H1 (cell line): ENCODE measurements around the gene SOX15. TPM values are rescaled to one million over a fixed set of nuclear protein-coding genes. Genes with fewer than 3 reads are reported as not detected.

Experiments
- CTCF ChIA-PET: fragments of 300-600 bp; sonication (Branson Sonifier 250); formaldehyde crosslinking; loops from one replicate; lab custom pipeline; 2021; ENCODE audit not compliant: partially characterized antibody; lab: Charles Lee
- POLR2A ChIA-PET: fragments of 300-600 bp; sonication (Branson Sonifier 250); formaldehyde crosslinking; loops from one replicate; lab custom pipeline; 2021; ENCODE audit warnings: inconsistent platforms; ENCODE audit not compliant: partially characterized antibody; lab: Charles Lee
- DNase-seq, 2 experiments: peaks; one replicate each; pipeline versions ENCODE4 v3.0.0 to v3.0.0-alpha.2; 2010 to 2022; ENCODE audit warnings: low spot score in 2 of 2, low read depth in 1 of 2, mixed read lengths in 1 of 2
- FAIRE-seq: peaks from 2 replicates; lab custom pipeline; 2011; peaks lifted over from hg19 to GRCh38; lab: Jason Lieb, UNC
- H2AFZ ChIP-seq: 2 replicates; pipeline ENCODE4 v1.8.1; 2012; ENCODE audit warnings: low read length, inconsistent platforms
- H2AK5ac ChIP-seq: 2 replicates; pipeline ENCODE4 v1.6.1; 2013; ENCODE audit warnings: low read depth, low read length
- H2BK120ac ChIP-seq: replicated peaks from 2 replicates; pipeline ENCODE3; 2013; ENCODE audit warnings: low read depth, low read length, inconsistent platforms
- H2BK12ac ChIP-seq: 2 replicates; pipeline ENCODE4 v1.6.1; 2013; ENCODE audit warnings: low read depth, low read length
- H2BK15ac ChIP-seq: 2 replicates; pipeline ENCODE4 v1.6.1; 2013; ENCODE audit warnings: low read length
- H2BK20ac ChIP-seq: 2 replicates; pipeline ENCODE4 v1.6.1; 2013; ENCODE audit warnings: low read length
- H2BK5ac ChIP-seq: 2 replicates; pipeline ENCODE4 v1.6.1; 2013; ENCODE audit warnings: low read depth, low read length
- H3K14ac ChIP-seq: 2 replicates; pipeline ENCODE4 v1.6.1; 2013; ENCODE audit warnings: inconsistent platforms; ENCODE audit not compliant: insufficient read length
- H3K18ac ChIP-seq: 2 replicates; pipeline ENCODE4 v1.6.1; 2013; ENCODE audit warnings: low read length; ENCODE audit errors: extremely low read depth
- H3K23ac ChIP-seq: 2 replicates; pipeline ENCODE4 v1.6.1; 2013; ENCODE audit warnings: inconsistent platforms; ENCODE audit not compliant: insufficient read length
- H3K23me2 ChIP-seq: 2 replicates; pipeline ENCODE4 v1.6.1; 2013; ENCODE audit warnings: low read depth, low read length
- H3K27ac ChIP-seq: 2 replicates; pipeline ENCODE4 v1.6.1; 2011; ENCODE audit warnings: low read depth, low read length, inconsistent platforms
- H3K27me3 ChIP-seq, 4 experiments: replicated peaks in 1 of 4; 1 replicate in 1 of 4; 2 replicates in 3 of 4; pipeline versions ENCODE4 v1.6.1 to v1.8.1; 2011 to 2013; ENCODE audit warnings: low read length in 3 of 4, mild to moderate bottlenecking in 3 of 4, inconsistent platforms in 2 of 4, mixed read lengths in 2 of 4, moderate library complexity in 1 of 4; ENCODE audit not compliant: control insufficient read depth in 3 of 4, insufficient read depth in 3 of 4; ENCODE audit errors: extremely low read depth in 1 of 4
- H3K36me3 ChIP-seq, 4 experiments: 2 replicates each; pipeline versions ENCODE4 v1.6.1 to v1.8.1; 2011 to 2013; ENCODE audit warnings: mild to moderate bottlenecking in 4 of 4, low read length in 3 of 4, moderate library complexity in 2 of 4, control low read depth in 1 of 4, inconsistent platforms in 1 of 4; ENCODE audit not compliant: insufficient read depth in 4 of 4, control insufficient read depth in 2 of 4
- H3K4ac ChIP-seq: replicated peaks from 2 replicates; pipeline ENCODE3; 2013; ENCODE audit warnings: low read length, low read depth, mixed read lengths, inconsistent platforms; ENCODE audit not compliant: insufficient read length
- H3K4me1 ChIP-seq, 4 experiments: replicated peaks in 1 of 4; 1 replicate in 1 of 4; 2 replicates in 3 of 4; pipeline versions ENCODE4 v1.6.1 to v1.8.1; 2011 to 2013; ENCODE audit warnings: low read length in 3 of 4, inconsistent platforms in 2 of 4, mixed read lengths in 1 of 4; ENCODE audit not compliant: insufficient read depth in 4 of 4, control insufficient read depth in 3 of 4
- H3K4me2 ChIP-seq, 2 experiments: 2 replicates each; pipeline versions ENCODE4 v1.6.1 to v1.8.1; 2011 to 2013; ENCODE audit warnings: low read depth in 2 of 2, low read length in 2 of 2, control low read depth in 1 of 2, inconsistent platforms in 1 of 2, mild to moderate bottlenecking in 1 of 2; ENCODE audit not compliant: insufficient read depth in 1 of 2
- H3K4me3 ChIP-seq, 4 experiments: fragments of 200-600, 300-600 bp in 1 of 4; sonication (generic), shearing (Covaris generic), sonication (Bioruptor Twin) in 1 of 4; 2 replicates each; pipeline versions ENCODE4 v1.5.1 to v1.8.1; 2011 to 2016; ENCODE audit warnings: low read length in 4 of 4, low read depth in 3 of 4, control low read depth in 2 of 4, inconsistent platforms in 2 of 4, mild to moderate bottlenecking in 2 of 4, mixed read lengths in 1 of 4, moderate library complexity in 1 of 4; ENCODE audit not compliant: insufficient read depth in 2 of 4; ENCODE audit errors: extremely low read depth in 1 of 4
- H3K56ac ChIP-seq: replicated peaks from 2 replicates; pipeline ENCODE3; 2013; ENCODE audit warnings: low read depth, mild to moderate bottlenecking, mixed read lengths, low read length, inconsistent platforms; ENCODE audit not compliant: insufficient read length
- H3K79me1 ChIP-seq: 2 replicates; pipeline ENCODE4 v1.6.1; 2013; ENCODE audit warnings: low read depth, low read length, control low read depth
- H3K79me2 ChIP-seq, 2 experiments: 2 replicates each; pipeline versions ENCODE4 v1.6.1 to v1.8.1; 2012 to 2013; ENCODE audit warnings: low read length in 2 of 2, mild to moderate bottlenecking in 2 of 2, inconsistent platforms in 1 of 2; ENCODE audit not compliant: insufficient read depth in 2 of 2, control insufficient read depth in 1 of 2
- H3K9ac ChIP-seq, 4 experiments: replicated peaks in 1 of 4; 1 replicate in 1 of 4; 2 replicates in 3 of 4; pipeline versions ENCODE4 v1.6.1 to v1.8.1; 2011 to 2013; ENCODE audit warnings: low read depth in 3 of 4, low read length in 3 of 4, control low read depth in 2 of 4, mild to moderate bottlenecking in 2 of 4, moderate library complexity in 2 of 4, inconsistent platforms in 1 of 4; ENCODE audit errors: extremely low read depth in 1 of 4
- H3K9me3 ChIP-seq, 2 experiments: 2 replicates each; pipeline versions ENCODE4 v1.6.1 to v1.8.1; 2012 to 2013; ENCODE audit warnings: mild to moderate bottlenecking in 2 of 2, moderate library complexity in 2 of 2, control low read depth in 1 of 2, inconsistent platforms in 1 of 2, low read depth in 1 of 2, low read length in 1 of 2, mixed read lengths in 1 of 2; ENCODE audit not compliant: insufficient read depth in 2 of 2
- H4K20me1 ChIP-seq, 2 experiments: replicated peaks in 1 of 2; 2 replicates each; pipeline versions ENCODE3 to v1.8.1; 2011 to 2013; ENCODE audit warnings: inconsistent platforms in 2 of 2, low read length in 2 of 2, mild to moderate bottlenecking in 1 of 2; ENCODE audit not compliant: insufficient read depth in 2 of 2, control insufficient read depth in 1 of 2
- H4K5ac ChIP-seq: 2 replicates; pipeline ENCODE4 v1.6.1; 2013; ENCODE audit warnings: low read length, low read depth, mixed read lengths, inconsistent platforms; ENCODE audit not compliant: insufficient read length
- H4K8ac ChIP-seq: 2 replicates; pipeline ENCODE4 v1.8.0; 2013; ENCODE audit warnings: mild to moderate bottlenecking, moderate library complexity, low read length, inconsistent platforms; ENCODE audit not compliant: insufficient read depth; ENCODE audit errors: extremely low read depth
- H4K91ac ChIP-seq: replicated peaks from 2 replicates; pipeline ENCODE3; 2013; ENCODE audit warnings: low read length, mixed read lengths, inconsistent platforms; ENCODE audit not compliant: insufficient read length
- CHD2 ChIP-seq: IDR thresholded peaks from 2 replicates; pipeline ENCODE4 v1.6.1; 2012; ENCODE audit warnings: low read length, improper control_type of control experiment
- CREB1 ChIP-seq: IDR thresholded peaks from 2 replicates; pipeline ENCODE4 v1.6.1; 2012; ENCODE audit warnings: inconsistent platforms
- GABPA ChIP-seq: IDR thresholded peaks from 2 replicates; pipeline ENCODE4 v1.6.1; 2011; ENCODE audit warnings: mild to moderate bottlenecking, low read length, moderate library complexity, borderline replicate concordance; ENCODE audit not compliant: insufficient read depth
- POLR2AphosphoS5 ChIP-seq: IDR thresholded peaks from 2 replicates; pipeline ENCODE4 v1.6.1; 2011; ENCODE audit warnings: low read depth, low read length
- SAP30 ChIP-seq: fragments of 300-600 bp; sonication (generic); IDR thresholded peaks from 2 replicates; pipeline ENCODE4 v1.7.1; 2012; ENCODE audit warnings: low read length, moderate library complexity, mild to moderate bottlenecking, inconsistent platforms; ENCODE audit not compliant: insufficient read depth, insufficient replicate concordance
- SP1 ChIP-seq: IDR thresholded peaks from 2 replicates; pipeline ENCODE4 v1.6.1; 2011; ENCODE audit warnings: low read depth, low read length
- SUZ12 ChIP-seq: fragments of 200-600 bp; sonication (generic); IDR thresholded peaks from 2 replicates; pipeline ENCODE4 v1.6.1; 2012; ENCODE audit warnings: mild to moderate bottlenecking, inconsistent platforms, low read length, moderate library complexity, mixed read lengths
- TBP ChIP-seq: IDR thresholded peaks from 2 replicates; pipeline ENCODE4 v1.6.1; 2011; ENCODE audit warnings: low read depth, low read length, improper control_type of control experiment
- WGBS, 2 experiments: shearing (Covaris generic) in 1 of 2; methylation state at CpG; one replicate each; pipeline versions ENCODE4 v1.1.6 to v1.1.7; 2013 to 2015; ENCODE audit warnings: low lambda C conversion rate in 2 of 2, mixed read lengths in 2 of 2, inconsistent platforms in 1 of 2, low coverage in 1 of 2, missing lambda C conversion rate in 1 of 2; ENCODE audit not compliant: insufficient replicate concordance in 2 of 2, insufficient coverage in 1 of 2, insufficient read length in 1 of 2; ENCODE audit errors: extremely low coverage in 1 of 2, missing lambda C conversion rate in 1 of 2; 5-methylcytosine and 5-hydroxymethylcytosine counted together
- polyA plus RNA-seq, 7 experiments: library from polyadenylated mRNA; depleted of rRNA in 3 of 7; stranded (reverse) in 5 of 7; unstranded in 2 of 7; fragments of >200 nt in 5 of 7; fragments of 200-250 nt in 2 of 7; gene quantifications; 1 replicate in 5 of 7; 2 replicates in 1 of 7; 4 replicates in 1 of 7; pipeline versions ENCODE4 v1.2.1 to v1.2.3, GENCODE V29; 2011 to 2013; ENCODE audit warnings: missing spikeins in 2 of 7, mixed read lengths in 2 of 7
- total RNA-seq: library from RNA; stranded (reverse); fragmentation: NEBNext Ultra II Directional; extraction: Animal tissue kit (Norgen Biotek cat#: 25700); gene quantifications from 2 replicates; pipeline ENCODE4 v1.2.1, GENCODE V29; 2021
- TF ChIP-seq, protein P1 (sequence below): IDR thresholded peaks from 2 replicates; pipeline ENCODE4 v1.6.1; 2012; ENCODE audit warnings: inconsistent platforms
- TF ChIP-seq, protein P2 (sequence below): IDR thresholded peaks from 2 replicates; pipeline ENCODE4 v1.6.1; 2012; ENCODE audit warnings: inconsistent platforms

Gene SOX15
- total and polyA plus RNA-seq, 2 of the 8 experiments (the other 6 are each of a cell fraction or from before 2014, with no cell fraction given): 14.3 to 26.8 TPM

DNA sequence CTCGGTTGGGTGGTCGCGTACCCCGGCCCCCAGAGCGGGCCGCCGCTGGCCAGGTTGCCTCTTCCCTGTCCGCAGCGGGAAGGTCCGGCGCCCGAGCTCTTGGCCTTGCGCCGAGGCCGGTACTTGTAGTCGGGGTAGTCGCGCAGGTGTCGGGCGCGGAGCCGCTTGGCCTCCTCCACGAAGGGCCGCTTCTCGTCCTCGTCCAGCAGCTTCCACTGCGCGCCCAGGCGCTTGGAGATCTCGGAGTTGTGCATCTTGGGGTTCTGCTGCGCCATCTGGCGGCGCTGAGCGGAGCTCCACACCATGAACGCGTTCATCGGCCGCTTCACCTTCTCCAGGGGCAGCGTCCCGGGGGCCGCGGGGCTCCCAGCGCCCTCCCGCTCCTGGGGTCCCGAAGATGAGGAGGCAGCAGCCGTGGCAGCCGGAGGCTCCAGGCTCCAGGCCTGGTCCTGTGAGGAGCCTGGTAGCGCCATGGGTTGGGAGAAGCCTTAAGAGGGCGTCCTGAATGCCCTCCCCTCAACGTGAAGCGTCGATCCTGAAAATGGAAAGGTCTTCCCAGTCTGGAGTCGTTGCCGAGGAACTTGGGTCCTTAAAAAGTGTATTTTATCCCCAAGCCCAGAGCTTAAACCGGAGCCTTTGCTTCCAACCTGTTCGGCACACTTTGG is 558 bp downstream of the SOX15 start:
- H3K79me1 ChIP-seq: no peaks in the 10 kb centered on the region; the same call in none of the 2 replicates
- no peaks in the 10 kb centered on the region for H3K9me3 ChIP-seq
- no peak overlapping the region for H2AK5ac ChIP-seq
- H3K56ac ChIP-seq: no peak overlapping the region
- H2BK12ac ChIP-seq: no peak overlapping the region
- peak overlapping the region; percentile 71 to 85 for H3K4me2 ChIP-seq
- H4K5ac ChIP-seq: peak overlapping the region; percentile 45
- no peak overlapping the region for H2BK15ac ChIP-seq
- 12% methylated on average over 56 of the region's 56 CpGs; no CpG with 5 or more reads in 1 of the 2 experiments for WGBS, 2 experiments
- H3K27ac ChIP-seq: no peak overlapping the region
- H2BK5ac ChIP-seq: peak overlapping the region; percentile 63
- peak overlapping the region in 3 of 4 experiments; percentile 34 to 63 (median 40); a peak in 6 of 7 replicates for H3K9ac ChIP-seq
- peak overlapping the region; percentile 59 to 73 (median 69) for H3K4me3 ChIP-seq
- no peak overlapping the region for H2BK20ac ChIP-seq
- H3K27me3 ChIP-seq: no peaks in the 10 kb centered on the region
- POLR2A ChIA-PET: interaction anchor here (0.5 to 28.5 kb wide), 38 partner anchors 9 to 353 kb away, joined by 3 to 1144 read pairs (median 4); partner anchors contain the start of genes ATP1B2, CD68, DNAH2 and EFNB3
- H4K91ac ChIP-seq: peak overlapping the region; percentile 3
- H2BK120ac ChIP-seq: no peak overlapping the region
- CTCF ChIA-PET: interaction anchor here (0.6 to 2.8 kb wide), 40 partner anchors 9 to 416 kb away, joined by 3 to 24 read pairs (median 4); partner anchors contain the start of genes ACAP1, CD68, FXR2 and PLSCR3
- peak overlapping the region; percentile 71 for H3K18ac ChIP-seq
- FAIRE-seq (no peak), DNase-seq (peak in 1 of 2 experiments; percentile 91)
- no peak overlapping the region for H2AFZ ChIP-seq
- peaks cover 17% of the 10 kb centered on the region; the same call in 1 of the 2 replicates for H3K23me2 ChIP-seq
- peaks cover 12 to 39% (median 24%) of the 10 kb centered on the region in 4 experiments; a peak in 7 of 8 replicates for H3K36me3 ChIP-seq
- H3K23ac ChIP-seq: no peak overlapping the region
- H3K4me1 ChIP-seq: peaks cover 6 to 23% (median 18%) of the 10 kb centered on the region in 4 experiments
- peak overlapping the region; percentile 41 for H4K8ac ChIP-seq
- no peaks in the 10 kb centered on the region for H3K79me2 ChIP-seq
- no peak overlapping the region for H3K14ac ChIP-seq
- no peak overlapping the region for H3K4ac ChIP-seq
- peaks cover 0 to 2% of the 10 kb centered on the region in 2 experiments for H4K20me1 ChIP-seq
- peak; percentile 50; the same call in 1 of the 2 replicates for TF ChIP-seq POLR2AphosphoS5
- 0 out of 2 replicates have a peak, but pooled peaks have one; percentile 42 for TF ChIP-seq CREB1
- TF ChIP-seq, protein P1, sequence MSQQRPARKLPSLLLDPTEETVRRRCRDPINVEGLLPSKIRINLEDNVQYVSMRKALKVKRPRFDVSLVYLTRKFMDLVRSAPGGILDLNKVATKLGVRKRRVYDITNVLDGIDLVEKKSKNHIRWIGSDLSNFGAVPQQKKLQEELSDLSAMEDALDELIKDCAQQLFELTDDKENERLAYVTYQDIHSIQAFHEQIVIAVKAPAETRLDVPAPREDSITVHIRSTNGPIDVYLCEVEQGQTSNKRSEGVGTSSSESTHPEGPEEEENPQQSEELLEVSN: 0 out of 2 replicates have a peak, but pooled peaks have one; percentile 7
- 0 out of 2 replicates have a peak, but pooled peaks have one; percentile 23 for TF ChIP-seq SUZ12
- TF ChIP-seq SP1: no peak
- TF ChIP-seq TBP: 0 out of 2 replicates have a peak, but pooled peaks have one; percentile 52
- TF ChIP-seq CHD2: no peak
- TF ChIP-seq, protein P2, sequence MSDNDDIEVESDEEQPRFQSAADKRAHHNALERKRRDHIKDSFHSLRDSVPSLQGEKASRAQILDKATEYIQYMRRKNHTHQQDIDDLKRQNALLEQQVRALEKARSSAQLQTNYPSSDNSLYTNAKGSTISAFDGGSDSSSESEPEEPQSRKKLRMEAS: peak; percentile 56; the same call in 1 of the 2 replicates
- TF ChIP-seq GABPA: peak; percentile 74; the same call in 1 of the 2 replicates
- no peak for TF ChIP-seq SAP30
